Caco-2 (cell line): Measurements from ENCODE around the gene PCF11. TPM values are rescaled to one million over a fixed set of nuclear protein-coding genes. Genes with fewer than 3 reads are reported as not detected.
A peak's percentile ranks its signal among the peaks of the same experiment; 100 is the strongest.

Source experiments
- Bru-seq: library from RNA; stranded (reverse); fragments of 400-500 nt; gene quantifications from one replicate; lab custom pipeline; 2021; lab: Mats Ljungman, UMichigan
- BruChase-seq, 2 experiments: library from RNA; stranded (reverse); fragments of 400-500 nt; gene quantifications; one replicate each; lab custom pipeline; 2021; lab: Mats Ljungman, UMichigan
- BruUV-seq: library from RNA; stranded (reverse); fragments of 400-500 nt; replicated peaks from 2 replicates; lab custom pipeline; 2021; lab: Mats Ljungman, UMichigan
- CTCF ChIA-PET: fragments of 300-600 bp; sonication (Branson Sonifier 250); formaldehyde crosslinking; loops from one replicate; lab custom pipeline; 2022; ENCODE audit warnings: antibody characterized with exemption; lab: Charles Lee
- POLR2A ChIA-PET: fragments of 300-600 bp; sonication (Branson Sonifier 250); formaldehyde crosslinking; loops from one replicate; lab custom pipeline; 2022; ENCODE audit warnings: antibody characterized with exemption; lab: Charles Lee
- DNase-seq, 2 experiments: peaks; one replicate each; pipeline versions ENCODE4 v3.0.0 to v3.0.0-alpha.2; 2020 to 2022
- H3K27me3 ChIP-seq: replicated peaks from 2 replicates; pipeline ENCODE4 v1.6.0; 2011; ENCODE audit warnings: low read length; ENCODE audit not compliant: control insufficient read depth, insufficient read depth
- H3K36me3 ChIP-seq: 2 replicates; pipeline ENCODE4 v1.5.1; 2011; ENCODE audit warnings: low read length; ENCODE audit not compliant: control insufficient read depth, insufficient read depth
- H3K4me1 ChIP-seq: fragments of 250-450 bp; sonication (Bioruptor Pico); 2 replicates; pipeline ENCODE4 v1.5.1; 2020; ENCODE audit warnings: mild to moderate bottlenecking
- H3K4me3 ChIP-seq: 2 replicates; pipeline ENCODE4 v1.5.1; 2011; ENCODE audit warnings: low read depth, mild to moderate bottlenecking, control low read depth, low read length
- H3K9me3 ChIP-seq: fragments of 250-450 bp; sonication (Bioruptor Pico); 2 replicates; pipeline ENCODE4 v1.5.1; 2020; ENCODE audit warnings: mild to moderate bottlenecking, moderate library complexity
- H3K27ac Mint-ChIP-seq: one replicate; pipeline ENCODE4 v1.8.0; 2022; ENCODE audit warnings: mixed read lengths; ENCODE audit not compliant: unreplicated experiment
- H3K27me3 Mint-ChIP-seq: one replicate; pipeline ENCODE4 v1.8.0; 2022; ENCODE audit warnings: mixed read lengths; ENCODE audit not compliant: insufficient read depth, unreplicated experiment
- H3K36me3 Mint-ChIP-seq: one replicate; pipeline ENCODE4 v1.8.0; 2022; ENCODE audit warnings: mild to moderate bottlenecking, mixed read lengths; ENCODE audit not compliant: insufficient read depth, unreplicated experiment
- H3K4me1 Mint-ChIP-seq: one replicate; pipeline ENCODE4 v1.8.0; 2022; ENCODE audit warnings: low read depth, mixed read lengths; ENCODE audit not compliant: unreplicated experiment
- H3K4me3 Mint-ChIP-seq: one replicate; pipeline ENCODE4 v1.8.0; 2022; ENCODE audit warnings: mild to moderate bottlenecking, moderate library complexity, mixed read lengths; ENCODE audit not compliant: unreplicated experiment
- H3K9me3 Mint-ChIP-seq: one replicate; pipeline ENCODE4 v1.8.0; 2022; ENCODE audit warnings: mixed read lengths; ENCODE audit not compliant: unreplicated experiment
- intact Hi-C: fragments of 100-400 bp; cut with micrococcal nuclease; formaldehyde crosslinking; loops from one replicate; pipeline ENCODE4 v1.10.0; 2022; ENCODE audit not compliant: unreplicated experiment
- long read RNA-seq: library from polyadenylated mRNA; stranded (forward); transcript quantifications from one replicate; pipeline ENCODE4 v2.0.0, GENCODE V29; 2022
- total RNA-seq: library from RNA; stranded (reverse); gene quantifications from 2 replicates; pipeline ENCODE4 v1.2.3, GENCODE V29; 2022
- TF ChIP-seq, protein P1 (sequence below), 2 experiments: fragments of 200-600 bp in 1 of 2; IDR thresholded peaks; 1 replicate in 1 of 2; 2 replicates in 1 of 2; pipeline versions ENCODE4 v1.5.1 to v1.8.0; 2011 to 2022; ENCODE audit warnings: antibody characterized with exemption in 1 of 2, control low read depth in 1 of 2, inconsistent platforms in 1 of 2, low read depth in 1 of 2, low read length in 1 of 2, mild to moderate bottlenecking in 1 of 2, moderate library complexity in 1 of 2; ENCODE audit not compliant: insufficient read depth in 1 of 2, severe bottlenecking in 1 of 2, unreplicated experiment in 1 of 2

PCF11 gene, protein sequence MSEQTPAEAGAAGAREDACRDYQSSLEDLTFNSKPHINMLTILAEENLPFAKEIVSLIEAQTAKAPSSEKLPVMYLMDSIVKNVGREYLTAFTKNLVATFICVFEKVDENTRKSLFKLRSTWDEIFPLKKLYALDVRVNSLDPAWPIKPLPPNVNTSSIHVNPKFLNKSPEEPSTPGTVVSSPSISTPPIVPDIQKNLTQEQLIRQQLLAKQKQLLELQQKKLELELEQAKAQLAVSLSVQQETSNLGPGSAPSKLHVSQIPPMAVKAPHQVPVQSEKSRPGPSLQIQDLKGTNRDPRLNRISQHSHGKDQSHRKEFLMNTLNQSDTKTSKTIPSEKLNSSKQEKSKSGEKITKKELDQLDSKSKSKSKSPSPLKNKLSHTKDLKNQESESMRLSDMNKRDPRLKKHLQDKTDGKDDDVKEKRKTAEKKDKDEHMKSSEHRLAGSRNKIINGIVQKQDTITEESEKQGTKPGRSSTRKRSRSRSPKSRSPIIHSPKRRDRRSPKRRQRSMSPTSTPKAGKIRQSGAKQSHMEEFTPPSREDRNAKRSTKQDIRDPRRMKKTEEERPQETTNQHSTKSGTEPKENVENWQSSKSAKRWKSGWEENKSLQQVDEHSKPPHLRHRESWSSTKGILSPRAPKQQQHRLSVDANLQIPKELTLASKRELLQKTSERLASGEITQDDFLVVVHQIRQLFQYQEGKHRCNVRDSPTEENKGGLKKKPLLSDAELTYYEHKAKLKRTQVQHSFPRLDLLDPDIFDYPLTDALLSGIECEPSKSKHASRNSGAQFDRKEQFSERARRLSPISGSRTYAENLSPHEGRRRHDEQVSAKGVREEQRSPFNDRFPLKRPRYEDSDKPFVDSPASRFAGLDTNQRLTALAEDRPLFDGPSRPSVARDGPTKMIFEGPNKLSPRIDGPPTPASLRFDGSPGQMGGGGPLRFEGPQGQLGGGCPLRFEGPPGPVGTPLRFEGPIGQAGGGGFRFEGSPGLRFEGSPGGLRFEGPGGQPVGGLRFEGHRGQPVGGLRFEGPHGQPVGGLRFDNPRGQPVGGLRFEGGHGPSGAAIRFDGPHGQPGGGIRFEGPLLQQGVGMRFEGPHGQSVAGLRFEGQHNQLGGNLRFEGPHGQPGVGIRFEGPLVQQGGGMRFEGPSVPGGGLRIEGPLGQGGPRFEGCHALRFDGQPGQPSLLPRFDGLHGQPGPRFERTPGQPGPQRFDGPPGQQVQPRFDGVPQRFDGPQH (N-terminal part only)
- 78.4 and 78.5 TPM in 2 replicates for total RNA-seq
- Bru-seq, nascent RNA, result percentile 99 among the genes with signal in this experiment
- percentile 99 among the genes with signal in this experiment for BruChase-seq, experiment 1, labeled RNA remaining after a 2-hour chase
- BruChase-seq, experiment 2, labeled RNA remaining after a 6-hour chase, result percentile 95 among the genes with signal in this experiment
- long read RNA-seq, full-length matches to known transcripts, result 6 of 20 reads
- long read RNA-seq, partial matches to known transcripts, result 7 of 20 reads
- long read RNA-seq, other reads (novel, unspliced or antisense), result 7 of 20 reads

GRCh38 chr11:83156996-83157593, at the start of gene PCF11:
Gene PCF11, plus strand, starts transcription at chr11:83157131. Its CDS starts 309 bp downstream, at chr11:83157440.
- H3K4me1 Mint-ChIP-seq, result peaks cover 22% of the 10 kb centered on the region
- peak within 1 kb of the TSS; percentile 99 for H3K27ac Mint-ChIP-seq
- H3K4me3 Mint-ChIP-seq, result peak within 1 kb of the TSS; percentile 95
- no peak for DNase-seq
- H3K36me3 Mint-ChIP-seq, result peaks cover 59% of the 10 kb centered on the region
- H3K4me3 ChIP-seq, result peak within 1 kb of the TSS; percentile 77
- TF ChIP-seq, protein P1, sequence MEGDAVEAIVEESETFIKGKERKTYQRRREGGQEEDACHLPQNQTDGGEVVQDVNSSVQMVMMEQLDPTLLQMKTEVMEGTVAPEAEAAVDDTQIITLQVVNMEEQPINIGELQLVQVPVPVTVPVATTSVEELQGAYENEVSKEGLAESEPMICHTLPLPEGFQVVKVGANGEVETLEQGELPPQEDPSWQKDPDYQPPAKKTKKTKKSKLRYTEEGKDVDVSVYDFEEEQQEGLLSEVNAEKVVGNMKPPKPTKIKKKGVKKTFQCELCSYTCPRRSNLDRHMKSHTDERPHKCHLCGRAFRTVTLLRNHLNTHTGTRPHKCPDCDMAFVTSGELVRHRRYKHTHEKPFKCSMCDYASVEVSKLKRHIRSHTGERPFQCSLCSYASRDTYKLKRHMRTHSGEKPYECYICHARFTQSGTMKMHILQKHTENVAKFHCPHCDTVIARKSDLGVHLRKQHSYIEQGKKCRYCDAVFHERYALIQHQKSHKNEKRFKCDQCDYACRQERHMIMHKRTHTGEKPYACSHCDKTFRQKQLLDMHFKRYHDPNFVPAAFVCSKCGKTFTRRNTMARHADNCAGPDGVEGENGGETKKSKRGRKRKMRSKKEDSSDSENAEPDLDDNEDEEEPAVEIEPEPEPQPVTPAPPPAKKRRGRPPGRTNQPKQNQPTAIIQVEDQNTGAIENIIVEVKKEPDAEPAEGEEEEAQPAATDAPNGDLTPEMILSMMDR (IDR thresholded peaks at IDR 0.05; ENCODE audit: insufficient read depth in 1 of 2, low read depth in 1 of 2, low read length in 1 of 2, severe bottlenecking in 1 of 2, unreplicated experiment in 1 of 2), result no peak
- H3K27me3 ChIP-seq, result no peaks in the 10 kb centered on the region
- intact Hi-C loops, result loop anchor here (1.0 to 2.0 kb wide), 11 partner anchors 16 to 554 kb away; partner anchors contain the start of genes ANKRD42, CCDC90B, DDIAS and RAB30
- peaks cover 18% of the 10 kb centered on the region for H3K4me1 ChIP-seq
- no peaks in the 10 kb centered on the region for H3K27me3 Mint-ChIP-seq
- no peaks in the 10 kb centered on the region for H3K9me3 Mint-ChIP-seq
- ChIA-PET CTCF (interaction anchor here (0.7 to 2.7 kb wide), 8 partner anchors 42 to 257 kb away, joined by 3 to 29 read pairs (median 8); partner anchors contain the start of genes DDIAS, PRCP and RAB30), POLR2A (interaction anchor here (0.5 to 3.1 kb wide), 25 partner anchors 9 to 492 kb away, joined by 3 to 57 read pairs (median 6); partner anchors contain the start of genes ANKRD42, CCDC90B, DDIAS and PRCP)
- H3K36me3 ChIP-seq, result no peaks in the 10 kb centered on the region
- H3K9me3 ChIP-seq, result no peaks in the 10 kb centered on the region
- BruUV-seq, result no TSS peak

DNA sequence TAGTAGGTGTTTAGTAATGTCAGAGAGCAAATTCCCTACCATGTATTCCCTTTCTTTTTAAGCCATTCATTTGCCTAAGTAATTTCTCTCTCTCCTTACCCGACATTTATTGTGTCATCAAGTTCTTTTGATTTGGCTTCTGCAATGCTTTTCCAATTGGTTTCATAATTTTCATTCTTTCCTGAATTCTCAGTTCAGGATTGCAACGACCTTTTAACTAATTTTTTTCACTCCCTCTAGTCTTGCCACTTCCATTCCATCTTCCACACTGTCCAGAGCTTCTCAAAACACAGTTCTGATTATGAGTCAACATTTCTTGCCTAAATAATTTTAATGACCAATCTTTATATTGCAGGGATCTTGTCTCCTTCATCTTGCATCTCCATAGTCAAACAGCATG, 44.0 kb upstream of the PCF11 start:
- Histone ChIP-seq H3K4me1 (no peaks in the 10 kb centered on the region; the same call in 1 of the 2 replicates), H3K36me3 (no peaks in the 10 kb centered on the region), H3K9me3 (no peaks in the 10 kb centered on the region), H3K4me3 (no peak overlapping the region), H3K27me3 (no peaks in the 10 kb centered on the region)
- intact Hi-C loops, result no loop called here
- no peak overlapping the region for H3K4me3 Mint-ChIP-seq
- DNase-seq, result no peak
- no peaks in the 10 kb centered on the region for H3K36me3 Mint-ChIP-seq
- ChIA-PET CTCF (no interaction called here), POLR2A (no interaction called here)
- H3K4me1 Mint-ChIP-seq, result peaks cover 6% of the 10 kb centered on the region
- TF ChIP-seq, protein P1 (IDR thresholded peaks at IDR 0.05; ENCODE audit: insufficient read depth in 1 of 2, low read depth in 1 of 2, low read length in 1 of 2, severe bottlenecking in 1 of 2, unreplicated experiment in 1 of 2), result no peak
- H3K27me3 Mint-ChIP-seq, result no peaks in the 10 kb centered on the region
- BruUV-seq, result no TSS peak
- H3K27ac Mint-ChIP-seq, result no peak overlapping the region
- H3K9me3 Mint-ChIP-seq, result no peaks in the 10 kb centered on the region
